IMR-90 (cell line): ENCODE results near the gene PHIP. TPM values are rescaled to one million over a fixed set of nuclear protein-coding genes. Genes with fewer than 3 reads are reported as not detected.

Source experiments
- ATAC-seq: fragments of 200-7000 bp; cut with Tn5 transposase; 2 replicates; pipeline ENCODE4 v1.9.1; 2020; ENCODE audit warnings: low read depth, mild to moderate bottlenecking, moderate library complexity
- BruUV-seq: library from RNA; stranded (reverse); fragments of 400-500 nt; replicated peaks from 2 replicates; lab custom pipeline; 2021; lab: Mats Ljungman, UMichigan
- CTCF ChIA-PET: fragments of 300-600 bp; formaldehyde crosslinking; extraction: SDS; loops from one replicate; lab custom pipeline; 2021; ENCODE audit warnings: antibody characterized with exemption; lab: Yijun Ruan, JAX
- POLR2A ChIA-PET: fragments of 300-600 bp; sonication (Branson Sonifier 250); formaldehyde crosslinking; loops from one replicate; lab custom pipeline; 2022; ENCODE audit warnings: antibody characterized with exemption; ENCODE audit not compliant: unreplicated experiment; lab: Charles Lee
- DNase-seq: peaks from one replicate; pipeline ENCODE4 v3.0.0; 2013
- H2AFZ ChIP-seq: replicated peaks from 2 replicates; pipeline ENCODE3; 2013; ENCODE audit warnings: low read length, mild to moderate bottlenecking; ENCODE audit not compliant: poor library complexity
- H2AK5ac ChIP-seq: 2 replicates; pipeline ENCODE4 v1.6.1; 2013; ENCODE audit warnings: low read depth, low read length, inconsistent platforms
- H2AK9ac ChIP-seq: replicated peaks from 2 replicates; pipeline ENCODE3; 2013; ENCODE audit warnings: mild to moderate bottlenecking, low read depth, low read length, moderate library complexity; ENCODE audit not compliant: poor library complexity
- H2BK120ac ChIP-seq: 2 replicates; pipeline ENCODE4 v1.6.1; 2013; ENCODE audit warnings: low read depth, low read length, inconsistent platforms
- H2BK15ac ChIP-seq: 3 replicates; pipeline ENCODE4 v1.6.1; 2013; ENCODE audit warnings: low read depth, low read length, inconsistent platforms
- H2BK20ac ChIP-seq: 2 replicates; pipeline ENCODE4 v1.6.1; 2013; ENCODE audit warnings: low read depth, mild to moderate bottlenecking, inconsistent platforms, low read length, moderate library complexity
- H2BK5ac ChIP-seq: 2 replicates; pipeline ENCODE4 v1.6.1; 2013; ENCODE audit warnings: mild to moderate bottlenecking, low read depth, low read length, inconsistent platforms; ENCODE audit not compliant: poor library complexity, severe bottlenecking
- H3K14ac ChIP-seq: replicated peaks from 2 replicates; pipeline ENCODE4 v1.6.1; 2013; ENCODE audit warnings: low read depth, low read length, inconsistent platforms
- H3K18ac ChIP-seq: 2 replicates; pipeline ENCODE4 v1.6.1; 2013; ENCODE audit warnings: low read depth, low read length, control low read depth
- H3K23ac ChIP-seq: 2 replicates; pipeline ENCODE4 v1.6.1; 2013; ENCODE audit warnings: low read depth, low read length, inconsistent platforms
- H3K27ac ChIP-seq: 2 replicates; pipeline ENCODE4 v1.5.1; 2013; ENCODE audit warnings: mild to moderate bottlenecking, control low read depth, low read length; ENCODE audit not compliant: insufficient read depth
- H3K27me3 ChIP-seq: 2 replicates; pipeline ENCODE4 v1.6.1; 2013; ENCODE audit warnings: low read length; ENCODE audit not compliant: control insufficient read depth, insufficient read depth
- H3K36me3 ChIP-seq: 2 replicates; pipeline ENCODE4 v1.6.1; 2013; ENCODE audit warnings: low read length, mixed read lengths; ENCODE audit not compliant: control insufficient read depth, insufficient read depth
- H3K4ac ChIP-seq: 2 replicates; pipeline ENCODE4 v1.6.1; 2013; ENCODE audit warnings: low read depth, low read length, inconsistent platforms
- H3K4me1 ChIP-seq: 2 replicates; pipeline ENCODE4 v1.6.1; 2013; ENCODE audit warnings: low read length, mixed read lengths; ENCODE audit not compliant: control insufficient read depth, insufficient read depth
- H3K4me2 ChIP-seq: 2 replicates; pipeline ENCODE4 v1.6.1; 2013; ENCODE audit warnings: low read depth, mild to moderate bottlenecking, control low read depth, low read length, moderate library complexity
- H3K4me3 ChIP-seq: 2 replicates; pipeline ENCODE4 v1.5.1; 2013; ENCODE audit warnings: low read depth, mild to moderate bottlenecking, control low read depth, low read length, moderate library complexity; ENCODE audit not compliant: insufficient read depth
- H3K56ac ChIP-seq: 2 replicates; pipeline ENCODE4 v1.6.1; 2013; ENCODE audit warnings: low read length, inconsistent platforms; ENCODE audit not compliant: insufficient read depth; ENCODE audit errors: extremely low read depth
- H3K79me1 ChIP-seq, 2 experiments: 2 replicates each; pipeline ENCODE4 v1.6.1; 2013; ENCODE audit warnings: low read length in 2 of 2, inconsistent platforms in 1 of 2, low read depth in 1 of 2
- H3K9ac ChIP-seq: 2 replicates; pipeline ENCODE4 v1.6.1; 2013; ENCODE audit warnings: low read depth, low read length, control low read depth
- H3K9me1 ChIP-seq: 2 replicates; pipeline ENCODE4 v1.6.1; 2013; ENCODE audit warnings: low read length, inconsistent platforms; ENCODE audit not compliant: insufficient read depth
- H3K9me3 ChIP-seq: 2 replicates; pipeline ENCODE4 v1.6.1; 2013; ENCODE audit warnings: low read length; ENCODE audit not compliant: control insufficient read depth, insufficient read depth
- H4K20me1 ChIP-seq: 2 replicates; pipeline ENCODE4 v1.6.1; 2013; ENCODE audit warnings: low read length, inconsistent platforms; ENCODE audit not compliant: insufficient read depth
- H4K5ac ChIP-seq: 2 replicates; pipeline ENCODE4 v1.6.1; 2013; ENCODE audit warnings: mild to moderate bottlenecking, low read depth, low read length, control low read depth
- H4K8ac ChIP-seq, 2 experiments: 2 replicates each; pipeline ENCODE4 v1.6.1; 2013; ENCODE audit warnings: low read depth in 2 of 2, low read length in 2 of 2, control low read depth in 1 of 2, inconsistent platforms in 1 of 2
- H4K91ac ChIP-seq: 2 replicates; pipeline ENCODE4 v1.6.1; 2013; ENCODE audit warnings: low read depth, low read length, inconsistent platforms; ENCODE audit not compliant: insufficient read depth
- CTCF ChIP-seq: conservative IDR thresholded peaks from 2 replicates; pipeline ENCODE4 v1.5.1; 2012; ENCODE audit warnings: mild to moderate bottlenecking, low read depth, low read length, improper control_type of control experiment
- ELK1 ChIP-seq: fragments of 150-350 bp; IDR thresholded peaks from 2 replicates; pipeline ENCODE4 v1.6.1; 2016; ENCODE audit warnings: low read depth, mild to moderate bottlenecking, low read length, moderate library complexity, borderline replicate concordance
- FOS ChIP-seq: fragments of 150-350 bp; IDR thresholded peaks from 2 replicates; pipeline ENCODE4 v1.6.1; 2016; ENCODE audit warnings: low read depth, low read length
- MAFK ChIP-seq: IDR thresholded peaks from 2 replicates; pipeline ENCODE4 v1.6.1; 2012; ENCODE audit warnings: low read depth, low read length, improper control_type of control experiment
- NFE2L2 ChIP-seq: fragments of 150-350 bp; IDR thresholded peaks from 2 replicates; pipeline ENCODE4 v1.6.1; 2016; ENCODE audit warnings: low read depth, mild to moderate bottlenecking, low read length
- POLR2A ChIP-seq: IDR thresholded peaks from 2 replicates; pipeline ENCODE4 v1.6.1; 2012; ENCODE audit warnings: mild to moderate bottlenecking, low read depth, low read length
- RCOR1 ChIP-seq: IDR thresholded peaks from 2 replicates; pipeline ENCODE4 v1.6.1; 2012; ENCODE audit warnings: mild to moderate bottlenecking, low read length, improper control_type of control experiment; ENCODE audit not compliant: insufficient replicate concordance
- USF2 ChIP-seq: fragments of 150-350 bp; IDR thresholded peaks from 2 replicates; pipeline ENCODE4 v1.6.1; 2017; ENCODE audit warnings: mild to moderate bottlenecking, antibody characterized with exemption, low read length, low read depth
- WGBS, 2 experiments: methylation state at CpG; one replicate each; pipeline versions ENCODE4 v1.1.5 to v1.1.7; 2013; ENCODE audit warnings: missing lambda C conversion rate in 2 of 2; ENCODE audit not compliant: insufficient read length in 1 of 2; ENCODE audit errors: extremely low coverage in 2 of 2; 5-methylcytosine and 5-hydroxymethylcytosine counted together
- dilution Hi-C: fragments of 300-500 bp; cut with HindIII; formaldehyde crosslinking; loops from one replicate; pipeline ENCODE4 v1.14.3; 2018; ENCODE audit warnings: low sequenced_read_pairs; ENCODE audit not compliant: unreplicated experiment
- in situ Hi-C: fragments of 300-500 bp; cut with MboI; formaldehyde crosslinking; loops from 3 replicates; pipeline ENCODE4 v1.14.3; 2019; ENCODE audit warnings: low sequenced_read_pairs, inconsistent platforms, mixed read lengths
- intact Hi-C: fragments of 100-400 bp; cut with micrococcal nuclease; formaldehyde crosslinking; loops from 2 replicates; pipeline ENCODE4 v1.10.0; 2022
- polyA plus RNA-seq, 3 experiments: library from polyadenylated mRNA; depleted of rRNA; stranded (reverse); fragments of >200 nt; gene quantifications; 2 replicates each; pipeline ENCODE4 v1.2.3, GENCODE V29; 2012; ENCODE audit warnings: low replicate concordance in 1 of 3
- total RNA-seq: library from RNA; depleted of rRNA; stranded (reverse); fragments of >200 nt; gene quantifications from 2 replicates; pipeline ENCODE4 v1.2.3, GENCODE V29; 2012

Gene PHIP
- total and polyA plus RNA-seq, 2 of the 4 experiments (the other 2 are of a cell fraction): 3.4 to 20.4 TPM

GRCh38 chr6:79030023-79030422 lies 48.0 kb downstream of the PHIP start:
- Histone ChIP-seq H3K36me3 (peaks cover 6% of the 10 kb centered on the region), H3K4ac (no peak overlapping the region), H3K4me2 (no peak overlapping the region), H4K91ac (no peak overlapping the region), H3K4me1 (peaks cover 4% of the 10 kb centered on the region), H3K9ac (no peak overlapping the region), H4K20me1 (peaks cover 12% of the 10 kb centered on the region; the same call in 1 of the 2 replicates), H2AK9ac (no peak overlapping the region), H3K9me3 (no peaks in the 10 kb centered on the region), H3K23ac (no peak overlapping the region), H2BK20ac (no peak overlapping the region), H2AK5ac (no peak overlapping the region), H4K8ac (no peak overlapping the region), H2BK5ac (no peak overlapping the region), H3K27ac (no peak overlapping the region), H3K18ac (no peak overlapping the region), H3K4me3 (no peak overlapping the region), H4K5ac (no peak overlapping the region), H2BK15ac (no peak overlapping the region), H3K14ac (no peak overlapping the region), H3K27me3 (no peaks in the 10 kb centered on the region), H3K56ac (no peak overlapping the region), H2AFZ (no peak overlapping the region), H3K9me1 (peaks cover 2% of the 10 kb centered on the region; the same call in 1 of the 2 replicates), H3K79me1 (peaks cover 19 to 21% of the 10 kb centered on the region in 2 experiments), H2BK120ac (no peak overlapping the region)
- DNase-seq (no peak), ATAC-seq (no peak)
- no peak for TF ChIP-seq ELK1
- no peak for TF ChIP-seq CTCF
- no peak for TF ChIP-seq MAFK
- no peak for TF ChIP-seq RCOR1
- TF ChIP-seq USF2: no peak
- no peak for TF ChIP-seq POLR2A
- TF ChIP-seq FOS: no peak
- no peak for TF ChIP-seq NFE2L2
- POLR2A ChIA-PET: interaction anchor here (0.6 kb wide), 1 partner anchor 11 kb away, joined by 3 read pairs; no protein-coding TSS in a partner anchor
- dilution Hi-C loops: no loop called here
- in situ Hi-C loops: no loop called here
- no CpG with 5 or more reads among the region's 2 CpGs for WGBS, 2 experiments
- CTCF ChIA-PET: no interaction called here
- intact Hi-C loops: loop anchor here (5.0 kb wide), 1 partner anchor 42 kb away; no protein-coding TSS in a partner anchor
- BruUV-seq: no TSS peak
